Epithelial cell of esophagus (primary cell): Measurements from ENCODE around the gene THPO.
A peak's percentile ranks its signal among the peaks of the same experiment; 100 is the strongest.

Experiments used
- DNase-seq: peaks from one replicate; pipeline ENCODE4 v3.0.0; 2010; ENCODE audit warnings: low read depth
- H3K4me3 ChIP-seq: 2 replicates; pipeline ENCODE4 v1.5.1; 2011; ENCODE audit warnings: mild to moderate bottlenecking, low read length, control low read depth
- TF ChIP-seq, protein P1 (sequence below): IDR thresholded peaks from 2 replicates; pipeline ENCODE4 v1.5.1; 2011; ENCODE audit warnings: low read depth, mild to moderate bottlenecking, low read length, control low read depth, inconsistent platforms; ENCODE audit not compliant: insufficient read depth; ENCODE audit errors: missing control alignments

THPO gene

DNA sequence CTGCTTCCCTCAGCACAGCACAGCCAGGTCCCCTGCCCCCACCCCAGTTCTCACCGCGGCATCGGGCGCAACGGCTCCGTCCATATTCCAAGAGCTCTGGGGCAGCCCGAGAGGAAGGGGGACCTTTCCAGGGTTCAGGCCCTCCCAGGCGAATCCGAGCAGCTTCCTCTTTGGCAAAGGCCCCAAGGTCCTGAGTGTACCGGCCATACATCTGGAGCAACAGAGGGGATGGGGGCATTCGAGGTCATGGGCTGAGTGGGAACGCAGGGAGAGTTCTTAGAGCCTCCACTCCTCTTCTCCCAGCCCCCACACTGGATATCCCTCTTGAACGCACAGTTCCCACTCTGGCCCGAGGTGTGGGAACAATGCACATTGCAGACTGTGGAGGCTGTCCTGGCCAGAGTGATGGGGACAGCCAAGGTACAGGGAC lies 19.1 kb downstream of the THPO start:
- DNase-seq, result no peak
- H3K4me3 ChIP-seq, result no peak overlapping the region
- TF ChIP-seq, protein P1, sequence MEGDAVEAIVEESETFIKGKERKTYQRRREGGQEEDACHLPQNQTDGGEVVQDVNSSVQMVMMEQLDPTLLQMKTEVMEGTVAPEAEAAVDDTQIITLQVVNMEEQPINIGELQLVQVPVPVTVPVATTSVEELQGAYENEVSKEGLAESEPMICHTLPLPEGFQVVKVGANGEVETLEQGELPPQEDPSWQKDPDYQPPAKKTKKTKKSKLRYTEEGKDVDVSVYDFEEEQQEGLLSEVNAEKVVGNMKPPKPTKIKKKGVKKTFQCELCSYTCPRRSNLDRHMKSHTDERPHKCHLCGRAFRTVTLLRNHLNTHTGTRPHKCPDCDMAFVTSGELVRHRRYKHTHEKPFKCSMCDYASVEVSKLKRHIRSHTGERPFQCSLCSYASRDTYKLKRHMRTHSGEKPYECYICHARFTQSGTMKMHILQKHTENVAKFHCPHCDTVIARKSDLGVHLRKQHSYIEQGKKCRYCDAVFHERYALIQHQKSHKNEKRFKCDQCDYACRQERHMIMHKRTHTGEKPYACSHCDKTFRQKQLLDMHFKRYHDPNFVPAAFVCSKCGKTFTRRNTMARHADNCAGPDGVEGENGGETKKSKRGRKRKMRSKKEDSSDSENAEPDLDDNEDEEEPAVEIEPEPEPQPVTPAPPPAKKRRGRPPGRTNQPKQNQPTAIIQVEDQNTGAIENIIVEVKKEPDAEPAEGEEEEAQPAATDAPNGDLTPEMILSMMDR, result no peak

DNA sequence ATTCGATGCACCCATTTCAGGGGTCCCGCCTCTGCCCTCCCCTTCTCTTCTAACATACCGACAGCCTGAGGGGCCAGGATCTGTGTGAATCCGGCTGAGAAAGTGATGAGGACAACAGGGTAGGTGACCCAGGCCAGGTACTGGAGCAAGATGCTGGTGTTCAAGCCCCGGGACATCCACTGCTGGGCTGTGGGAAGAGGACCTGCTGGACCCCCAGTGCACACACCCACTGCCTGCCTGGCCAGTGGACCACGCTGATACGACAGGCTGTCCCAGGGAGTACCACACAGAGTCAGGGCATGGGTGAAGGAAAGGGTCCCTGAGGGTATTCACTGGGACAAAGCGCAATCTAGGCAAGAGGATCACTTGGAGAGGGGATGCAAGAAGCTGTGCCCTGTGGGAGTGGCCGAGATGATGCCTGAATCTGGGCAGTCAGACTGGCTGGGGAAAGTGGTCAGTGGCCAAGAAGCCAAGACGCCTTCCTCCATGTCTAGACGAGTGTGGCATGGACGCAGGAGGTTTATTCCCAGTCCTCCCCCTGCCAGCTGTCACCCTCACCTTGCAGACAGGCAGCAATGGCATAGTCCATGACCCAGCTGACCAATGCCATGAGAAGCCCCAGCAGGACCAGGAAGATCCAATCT lies 19.8 kb downstream of the THPO start:
- no peak overlapping the region for H3K4me3 ChIP-seq
- TF ChIP-seq, protein P1, result no peak
- no peak for DNase-seq

DNA sequence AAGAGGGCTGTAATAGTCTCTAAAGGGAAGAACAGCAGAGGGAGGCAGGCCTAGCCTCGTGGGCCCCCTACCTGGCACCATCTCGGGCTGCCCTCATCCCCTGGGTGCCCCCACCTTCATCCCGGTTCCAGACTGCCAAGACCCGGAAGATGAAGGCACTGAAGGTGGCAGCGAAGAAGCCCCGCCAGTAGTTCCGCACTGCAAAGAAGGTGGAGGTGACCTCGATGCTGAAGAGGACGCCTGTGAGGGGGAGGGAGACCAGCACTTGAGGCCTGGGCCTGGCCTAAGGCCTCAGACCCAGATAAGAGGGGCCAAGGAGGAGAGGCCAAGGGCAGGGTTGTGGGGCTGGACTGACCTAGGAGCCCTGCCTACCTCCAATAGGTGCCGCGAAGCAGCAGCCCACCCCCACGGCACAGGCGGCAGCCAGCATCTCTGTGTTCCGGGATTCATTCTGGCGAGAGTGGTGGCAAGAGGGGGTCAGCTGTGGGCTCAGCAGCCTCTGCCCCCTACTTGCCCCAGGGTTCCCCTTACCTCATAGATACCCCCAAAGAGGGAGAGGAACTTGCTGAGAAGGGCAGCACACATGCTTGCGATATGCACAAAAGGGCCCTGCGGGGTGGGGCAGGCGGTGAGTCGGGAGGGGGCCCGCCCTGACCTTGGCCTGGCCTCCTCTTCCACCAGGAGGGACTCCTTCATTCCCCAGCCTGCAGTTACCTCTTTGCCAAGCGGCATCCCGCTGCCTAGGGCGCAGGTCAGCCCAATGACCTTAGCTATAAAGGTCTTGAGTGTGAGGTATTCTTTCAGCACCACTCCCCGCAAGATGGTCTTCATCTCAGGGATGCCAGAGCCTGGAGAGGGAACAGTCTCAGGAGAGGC lies 20.5 kb downstream of the THPO start:
- no peak overlapping the region for H3K4me3 ChIP-seq
- TF ChIP-seq, protein P1, result no peak
- no peak for DNase-seq

DNA sequence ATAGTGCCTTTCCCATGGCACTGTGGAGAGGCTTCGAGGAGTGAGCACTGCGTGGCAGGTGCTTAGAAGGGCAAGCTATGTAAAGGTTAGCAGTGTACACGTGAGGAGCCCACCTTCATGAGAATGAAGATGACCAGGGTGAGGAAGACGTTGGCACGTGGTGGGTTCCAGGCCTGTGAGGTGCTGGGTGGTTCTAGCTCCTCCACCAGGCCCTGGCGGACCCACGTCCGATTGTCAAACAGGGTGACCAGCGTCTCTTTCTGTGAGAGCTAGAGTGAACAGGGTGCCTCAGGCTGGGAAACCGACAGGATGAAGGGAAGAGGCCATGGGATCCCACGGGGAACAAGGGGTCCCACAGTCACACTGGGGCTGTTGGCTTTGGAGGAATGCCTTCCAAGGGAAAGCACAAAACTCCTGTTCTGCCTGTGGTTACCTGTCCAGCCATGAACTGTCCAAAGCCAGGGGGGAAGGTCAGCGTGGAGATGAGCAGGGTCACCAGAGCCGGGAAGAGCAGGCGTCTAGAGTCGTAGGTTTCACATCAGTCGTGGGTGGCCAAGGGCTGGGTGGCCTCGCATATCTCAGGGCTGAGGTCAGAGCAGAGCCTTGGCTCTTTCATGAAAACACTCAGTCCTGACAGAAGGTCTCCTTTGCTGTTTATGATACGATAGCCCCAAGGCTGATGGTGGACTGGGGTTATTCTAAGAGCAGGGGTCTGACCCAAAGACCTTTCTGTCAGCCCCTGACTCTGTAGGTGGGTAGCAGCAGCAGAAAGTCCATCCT lies 22.6 kb downstream of the THPO start:
- H3K4me3 ChIP-seq, result no peak overlapping the region
- TF ChIP-seq, protein P1, result no peak
- DNase-seq, result no peak

DNA sequence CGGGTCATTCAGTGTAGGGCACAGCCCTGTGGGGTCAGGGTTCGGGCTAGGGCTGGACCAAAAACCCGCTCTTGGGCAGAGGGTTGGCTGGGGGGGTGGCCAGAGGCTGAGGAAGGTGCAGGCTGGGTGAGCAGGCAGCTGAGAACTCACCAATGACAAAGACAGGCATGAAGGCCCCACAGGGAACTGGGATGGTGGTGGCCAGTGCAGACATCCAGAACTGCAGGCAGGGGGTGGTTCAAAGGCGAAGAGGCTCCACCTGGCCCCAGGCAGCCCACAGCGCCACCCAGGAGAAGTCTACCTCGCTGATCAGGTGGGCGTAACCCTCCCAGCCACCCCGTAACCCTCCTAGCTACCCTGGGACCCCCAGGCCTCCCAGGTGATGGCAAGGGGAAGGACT lies 23.3 kb downstream of the THPO start:
- H3K4me3 ChIP-seq, result no peak overlapping the region
- no peak for DNase-seq
- TF ChIP-seq, protein P1, result no peak

DNA sequence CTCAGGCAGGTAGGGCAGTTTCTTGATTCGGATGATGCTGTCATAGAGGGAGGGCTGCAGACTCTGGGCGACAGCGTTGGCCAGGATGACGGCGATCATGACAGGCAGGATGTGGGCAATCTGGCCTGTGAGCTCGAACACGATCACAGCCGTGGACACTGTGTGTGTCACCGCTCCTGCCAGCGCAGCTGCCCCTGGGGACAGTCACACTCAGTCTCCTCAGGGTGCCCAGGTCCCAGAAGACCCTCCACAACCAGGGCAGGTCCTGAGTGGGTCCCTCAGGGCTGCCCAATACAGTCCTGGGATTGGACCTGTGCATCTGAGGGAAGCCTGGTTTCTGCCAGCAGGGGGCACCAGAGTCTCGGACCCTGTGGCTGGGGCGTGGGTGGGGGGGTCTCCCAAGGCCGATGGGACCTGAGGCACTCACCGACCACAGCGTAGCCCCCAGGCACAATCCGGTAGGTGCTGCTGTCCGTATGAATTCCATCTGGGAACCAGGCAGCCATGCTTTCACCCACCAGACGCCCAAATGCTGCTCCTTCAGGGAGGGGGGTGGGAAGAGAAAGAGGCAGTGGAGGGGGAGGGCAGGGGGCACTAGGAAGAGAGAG lies 23.8 kb downstream of the THPO start:
- no peak overlapping the region for H3K4me3 ChIP-seq
- TF ChIP-seq, protein P1, result peak; percentile 74
- peak; percentile 37 for DNase-seq
